Measurements from ENCODE around the gene RPS2. TPM values are rescaled to one million over a fixed set of nuclear protein-coding genes. Genes with fewer than 3 reads are reported as not detected.

The RPS2 gene
- total and polyA plus RNA-seq, 2 of the 8 experiments (the other 6 are each of a cell fraction or from before 2014, with no cell fraction given), result 4,042 to 16,783 TPM

- no peaks in the 10 kb centered on the region for H3K79me2 ChIP-seq (ENCODE audit: control insufficient read depth in 1 of 2, insufficient read depth in 2 of 2, low read length in 2 of 2)
- H3K4me2 ChIP-seq (ENCODE audit: insufficient read depth in 1 of 2, low read depth in 2 of 2, low read length in 2 of 2), result no peak overlapping the region
- H3K4ac ChIP-seq (replicated peaks; ENCODE audit: insufficient read length, low read depth, low read length), result no peak overlapping the region
- FAIRE-seq, result no peak
- DNase-seq (ENCODE audit: low read depth in 1 of 2, low spot score in 2 of 2), result no peak
- H3K27ac ChIP-seq (ENCODE audit: low read depth, low read length), result no peak overlapping the region
- H3K4me1 ChIP-seq (replicated peaks in 1 of 4; ENCODE audit: control insufficient read depth in 3 of 4, insufficient read depth in 4 of 4, low read length in 3 of 4), result peaks cover 4 to 27% (median 18%) of the 10 kb centered on the region in 4 experiments
- H2BK20ac ChIP-seq (ENCODE audit: low read length), result no peak overlapping the region
- H3K36me3 ChIP-seq (ENCODE audit: control insufficient read depth in 2 of 4, insufficient read depth in 4 of 4, low read length in 3 of 4), result peaks cover 0 to 7% (median 0%) of the 10 kb centered on the region in 4 experiments; a peak in 1 of 8 replicates
- no peak overlapping the region for H2BK5ac ChIP-seq (ENCODE audit: low read depth, low read length)
- no peak overlapping the region for H3K9ac ChIP-seq (replicated peaks in 1 of 4; ENCODE audit: extremely low read depth in 1 of 4, low read depth in 3 of 4, low read length in 3 of 4)
- peaks cover 3 to 4% of the 10 kb centered on the region in 2 experiments for H4K20me1 ChIP-seq (replicated peaks in 1 of 2; ENCODE audit: control insufficient read depth in 1 of 2, insufficient read depth in 2 of 2, low read length in 2 of 2)
- H3K56ac ChIP-seq (replicated peaks; ENCODE audit: insufficient read length, low read depth, low read length), result no peak overlapping the region
- POLR2A ChIA-PET (ENCODE audit: partially characterized antibody), result interaction anchor here (1.4 to 2.1 kb wide), 2 partner anchors 12 to 56 kb away, joined by 3 to 8 read pairs; no protein-coding TSS in a partner anchor
- H4K8ac ChIP-seq (ENCODE audit: extremely low read depth, insufficient read depth, low read length), result no peak overlapping the region
- H3K23me2 ChIP-seq (ENCODE audit: low read depth, low read length), result peaks cover 9% of the 10 kb centered on the region; the same call in 1 of the 2 replicates
- no peaks in the 10 kb centered on the region for H3K79me1 ChIP-seq (ENCODE audit: low read depth, low read length)
- no peak overlapping the region for H4K5ac ChIP-seq (ENCODE audit: insufficient read length, low read depth, low read length)
- H2BK12ac ChIP-seq (ENCODE audit: low read depth, low read length), result 0 out of 2 replicates have a peak overlapping the region, but pooled peaks have one; percentile 40
- 0 out of 2 replicates have a peak, but pooled peaks have one; percentile 21 for TF ChIP-seq CEBPB (IDR thresholded peaks at IDR 0.05; ENCODE audit: low read depth, low read length)
- TF ChIP-seq ATF2 (IDR thresholded peaks at IDR 0.05; ENCODE audit: low read length), result no peak
- H3K23ac ChIP-seq (ENCODE audit: insufficient read length), result no peak overlapping the region
- H3K14ac ChIP-seq (ENCODE audit: insufficient read length), result no peak overlapping the region
- H2AK5ac ChIP-seq (ENCODE audit: low read depth, low read length), result no peak overlapping the region
- no peak overlapping the region for H2BK120ac ChIP-seq (replicated peaks; ENCODE audit: low read depth, low read length)
- H2BK15ac ChIP-seq (ENCODE audit: low read length), result no peak overlapping the region
- H4K91ac ChIP-seq (replicated peaks; ENCODE audit: insufficient read length, low read length), result no peak overlapping the region
- no peak overlapping the region for H3K4me3 ChIP-seq (ENCODE audit: extremely low read depth in 1 of 4, insufficient read depth in 2 of 4, low read depth in 3 of 4, low read length in 4 of 4)
- CTCF ChIA-PET (ENCODE audit: partially characterized antibody), result interaction anchor here (1.6 to 2.8 kb wide), 5 partner anchors 10 to 59 kb away, joined by 4 to 21 read pairs (median 9); partner anchors contain the start of gene MEIOB
- no peaks in the 10 kb centered on the region for H3K9me3 ChIP-seq (ENCODE audit: insufficient read depth in 2 of 2, low read depth in 1 of 2, low read length in 1 of 2)
- H2AFZ ChIP-seq (ENCODE audit: low read length), result no peak overlapping the region
- WGBS, 2 experiments (ENCODE audit: extremely low coverage in 1 of 2, insufficient coverage in 1 of 2, insufficient read length in 1 of 2, insufficient replicate concordance in 2 of 2, low coverage in 1 of 2, low lambda C conversion rate in 2 of 2, missing lambda C conversion rate in 1 of 2), result 77% methylated on average over 8 of the region's 8 CpGs; no CpG with 5 or more reads in 1 of the 2 experiments
- H3K27me3 ChIP-seq (replicated peaks in 1 of 4; ENCODE audit: control insufficient read depth in 3 of 4, extremely low read depth in 1 of 4, insufficient read depth in 3 of 4, low read length in 3 of 4), result peaks cover 33 to 73% (median 54%) of the 10 kb centered on the region in 4 experiments
- no peak overlapping the region for H3K18ac ChIP-seq (ENCODE audit: extremely low read depth, low read length)
Measured at GRCh38 chr16:1922357-1922756, 42.3 kb downstream of the RPS2 start.

Measured in H1 (cell line).